ENCODE measurements around the gene GALR1.
"Not testable (repeated sequence)": the region's sequence is repeated elsewhere in the genome, so short reads cannot be mapped to it uniquely, and the experiment has no call there.

The GALR1 gene, protein sequence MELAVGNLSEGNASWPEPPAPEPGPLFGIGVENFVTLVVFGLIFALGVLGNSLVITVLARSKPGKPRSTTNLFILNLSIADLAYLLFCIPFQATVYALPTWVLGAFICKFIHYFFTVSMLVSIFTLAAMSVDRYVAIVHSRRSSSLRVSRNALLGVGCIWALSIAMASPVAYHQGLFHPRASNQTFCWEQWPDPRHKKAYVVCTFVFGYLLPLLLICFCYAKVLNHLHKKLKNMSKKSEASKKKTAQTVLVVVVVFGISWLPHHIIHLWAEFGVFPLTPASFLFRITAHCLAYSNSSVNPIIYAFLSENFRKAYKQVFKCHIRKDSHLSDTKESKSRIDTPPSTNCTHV

DNA sequence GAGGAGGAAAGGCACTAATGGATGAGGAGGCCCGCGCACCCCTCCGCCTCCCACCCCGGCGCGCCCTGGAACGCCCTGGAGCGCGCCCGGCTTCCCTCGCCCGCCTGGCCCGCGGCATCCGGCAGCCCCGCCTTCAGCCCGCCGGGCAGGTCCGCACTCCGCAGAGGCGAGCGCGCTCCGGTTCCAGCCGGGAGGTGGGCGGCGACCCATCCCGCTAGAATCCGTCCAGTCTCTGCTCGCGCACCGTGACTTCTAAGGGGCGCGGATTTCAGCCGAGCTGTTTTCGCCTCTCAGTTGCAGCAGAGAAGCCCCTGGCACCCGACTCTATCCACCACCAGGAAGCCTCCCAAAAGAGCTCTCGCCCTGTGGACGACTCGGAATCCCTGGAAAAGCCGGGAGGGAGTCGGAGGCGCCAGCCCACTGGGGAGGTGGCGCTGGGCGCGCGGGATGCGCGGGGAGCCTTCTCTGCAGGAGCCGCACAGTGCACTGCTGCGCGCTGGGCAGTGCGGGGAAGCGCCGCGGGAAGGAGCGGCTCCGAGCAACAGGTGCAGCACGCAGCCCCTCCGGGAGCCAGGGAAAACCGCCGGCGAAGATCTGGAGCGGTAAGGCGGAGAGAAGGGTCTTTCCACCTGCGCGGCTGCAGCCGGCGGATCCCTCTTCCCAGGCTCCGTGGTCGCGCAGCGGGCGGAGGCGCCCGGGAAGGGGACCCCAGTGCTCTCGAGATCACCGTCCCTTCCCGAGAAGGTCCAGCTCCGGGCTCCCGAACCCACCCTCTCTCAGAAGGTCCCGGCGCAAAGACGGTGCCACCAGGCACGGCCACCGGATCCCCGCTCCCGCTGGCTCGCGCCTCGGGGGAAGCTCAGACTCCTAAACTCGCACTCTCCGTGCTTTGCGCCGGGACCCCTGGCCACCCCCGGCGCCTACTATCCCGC lies at the start of gene GALR1:
Gene GALR1 (plus strand): TSS at position 280 of the 932 bp plus-strand sequence. CDS start 701 bp downstream, outside the sequence.
- FAIRE-seq: no peak
- no peak for DNase-seq (ENCODE audit: extremely low spot score, insufficient read length, low read depth)

- FAIRE-seq (no peak), DNase-seq (ENCODE audit: extremely low spot score, insufficient read length, low read depth) (no peak)
Observed at GRCh38 chr18:77201506-77201905, 48.1 kb upstream of the GALR1 start.

DNA sequence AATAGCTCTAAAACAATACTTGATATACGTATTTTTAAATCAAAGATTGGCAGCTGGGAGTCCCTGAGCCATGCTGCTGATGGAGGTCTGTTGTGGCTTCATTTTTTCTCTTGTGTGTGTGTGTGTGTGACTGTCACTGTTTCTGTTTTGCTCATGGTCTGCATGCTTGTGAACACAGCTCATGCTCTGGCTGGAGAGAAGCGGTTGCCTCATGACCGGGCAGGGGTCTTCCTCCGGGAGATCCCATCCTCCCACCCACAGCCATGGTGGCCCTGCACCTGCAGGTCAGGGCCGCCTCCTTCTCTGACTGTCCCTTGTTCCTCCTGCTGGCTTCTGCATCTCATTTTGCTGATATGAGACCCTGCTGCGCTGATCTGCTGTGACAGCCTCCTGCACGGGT lies 47.3 kb upstream of the GALR1 start:
- FAIRE-seq: no peak
- no peak for DNase-seq (ENCODE audit: extremely low spot score, insufficient read length, low read depth)

- FAIRE-seq (no peak), DNase-seq (ENCODE audit: extremely low spot score, insufficient read length, low read depth) (no peak)
Observed at GRCh38 chr18:77203071-77203470, 46.6 kb upstream of the GALR1 start.

- FAIRE-seq (no peak), DNase-seq (ENCODE audit: extremely low spot score, insufficient read length, low read depth) (no peak)
Observed at GRCh38 chr18:77203851-77204250, 45.8 kb upstream of the GALR1 start.

DNA sequence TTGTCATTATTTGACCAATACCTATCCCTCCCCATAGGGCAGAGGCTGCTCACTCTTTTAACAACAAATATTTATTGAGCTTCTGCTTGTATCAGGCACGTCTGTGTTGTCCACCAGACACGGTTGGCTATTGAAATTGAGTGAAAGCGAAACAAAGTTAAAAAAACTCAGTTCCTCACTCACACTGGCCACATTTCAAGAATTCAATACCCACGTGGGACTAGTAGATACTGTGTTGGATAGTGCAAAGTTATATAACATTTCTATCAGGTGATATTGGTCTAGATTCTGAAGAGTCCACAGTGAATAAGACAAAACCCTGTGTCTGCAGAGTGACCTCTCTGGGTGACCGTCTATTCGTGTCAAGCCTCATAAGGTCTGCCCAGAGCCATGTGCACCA lies 43.9 kb upstream of the GALR1 start:
- FAIRE-seq: no peak
- no peak for DNase-seq (ENCODE audit: extremely low spot score, insufficient read length, low read depth)

DNA sequence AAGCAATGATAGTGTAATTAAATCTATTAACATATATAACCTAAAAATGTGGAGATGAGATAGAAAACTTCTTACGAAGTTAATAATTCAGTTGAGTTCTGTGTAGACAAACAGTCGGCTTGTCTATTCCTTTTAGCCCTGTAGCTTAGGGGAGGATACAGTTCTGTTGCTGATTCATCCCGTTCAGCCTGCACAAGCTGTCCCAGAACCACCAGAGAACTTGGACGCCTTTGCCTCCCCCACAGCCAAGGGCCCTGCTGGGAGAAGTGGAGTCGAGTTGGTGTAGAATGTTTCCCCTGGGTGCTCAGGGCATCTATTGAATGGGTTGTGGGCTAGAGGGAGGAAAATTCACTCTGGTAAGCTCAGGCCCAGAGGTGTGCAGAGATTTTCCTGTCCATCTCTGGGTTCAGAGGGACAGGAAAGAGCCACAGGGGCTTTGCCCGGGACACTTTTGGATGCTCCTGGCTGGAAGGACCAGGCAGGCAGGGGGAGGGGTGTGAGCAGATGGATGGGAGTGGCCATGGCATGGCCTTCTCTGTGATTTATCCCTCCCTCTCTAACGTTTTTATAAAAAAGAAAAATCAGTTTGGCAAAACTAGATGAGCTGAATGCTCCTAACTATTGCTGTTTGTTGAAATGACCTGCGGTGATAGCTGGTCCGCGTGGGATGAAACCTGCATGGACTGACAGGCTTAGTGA lies 42.8 kb upstream of the GALR1 start:
- no peak for FAIRE-seq

DNA sequence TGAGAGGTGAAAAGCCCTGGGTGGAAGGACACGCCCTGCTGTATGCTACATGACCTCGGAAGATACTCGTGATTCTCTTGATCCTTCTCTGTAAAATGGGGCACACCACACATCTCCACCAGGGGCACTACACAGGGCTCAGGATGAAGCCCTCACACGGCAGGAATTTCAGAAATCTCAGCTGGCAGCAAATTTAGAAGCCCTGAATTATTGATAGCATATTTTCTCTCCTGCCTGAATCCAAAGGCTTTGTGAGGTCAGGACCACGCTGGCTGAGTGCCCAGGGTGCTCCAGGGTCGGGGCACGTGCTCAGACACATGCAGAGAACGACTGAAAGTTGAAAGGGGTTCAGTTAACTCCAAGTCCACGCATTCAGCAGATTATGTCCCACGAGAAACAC lies 42.1 kb upstream of the GALR1 start:
- DNase-seq (ENCODE audit: extremely low spot score, insufficient read length, low read depth): peak; percentile 18

More for the DNA sequence above, 42.8 kb upstream of the GALR1 start:
- no peak for DNase-seq (ENCODE audit: extremely low spot score, insufficient read length, low read depth)

DNA sequence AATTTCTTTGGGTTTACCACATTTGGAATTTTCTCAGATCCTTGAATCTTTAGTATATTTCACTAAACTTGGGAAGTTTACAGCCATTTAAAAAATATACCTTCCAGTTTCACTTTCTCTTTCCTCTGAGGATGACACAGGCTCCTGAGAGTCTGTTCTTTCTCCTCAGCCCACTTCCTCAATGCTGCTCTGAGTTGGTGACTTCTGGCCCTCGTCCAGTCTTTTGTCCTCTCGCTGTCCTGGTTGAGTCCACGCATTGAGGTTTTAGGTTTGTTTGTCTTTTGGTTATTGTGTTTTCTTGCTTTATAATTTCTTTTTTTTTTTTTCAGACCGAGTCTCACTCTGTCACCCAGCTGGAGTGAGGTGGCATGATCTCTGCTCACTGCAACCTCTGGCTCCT lies 40.7 kb upstream of the GALR1 start:
- DNase-seq (ENCODE audit: extremely low spot score, insufficient read length, low read depth) (peak; percentile 45), FAIRE-seq (peak; percentile 88)

More for the DNA sequence above, 42.1 kb upstream of the GALR1 start:
- FAIRE-seq: peak; percentile 29

DNA sequence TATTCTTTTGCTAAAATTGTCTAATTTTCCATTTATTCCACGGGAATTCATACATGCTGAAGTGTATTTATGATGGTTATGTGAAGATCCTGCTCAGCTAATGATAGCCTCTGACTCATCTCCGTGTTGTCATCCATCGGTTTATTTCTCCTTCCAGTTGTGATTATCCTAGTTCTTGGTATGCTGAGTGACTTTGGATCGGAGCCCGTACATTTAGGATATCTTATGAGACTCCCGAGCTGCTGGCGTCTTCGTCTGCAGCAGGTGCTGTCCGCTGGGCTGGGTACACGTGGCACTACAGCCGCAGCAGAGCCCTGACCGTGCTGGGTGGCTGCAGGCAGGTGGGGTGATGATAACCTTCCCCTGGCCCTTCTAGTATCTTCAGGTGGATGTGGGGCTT lies 40.1 kb upstream of the GALR1 start:
- FAIRE-seq: no peak

DNA sequence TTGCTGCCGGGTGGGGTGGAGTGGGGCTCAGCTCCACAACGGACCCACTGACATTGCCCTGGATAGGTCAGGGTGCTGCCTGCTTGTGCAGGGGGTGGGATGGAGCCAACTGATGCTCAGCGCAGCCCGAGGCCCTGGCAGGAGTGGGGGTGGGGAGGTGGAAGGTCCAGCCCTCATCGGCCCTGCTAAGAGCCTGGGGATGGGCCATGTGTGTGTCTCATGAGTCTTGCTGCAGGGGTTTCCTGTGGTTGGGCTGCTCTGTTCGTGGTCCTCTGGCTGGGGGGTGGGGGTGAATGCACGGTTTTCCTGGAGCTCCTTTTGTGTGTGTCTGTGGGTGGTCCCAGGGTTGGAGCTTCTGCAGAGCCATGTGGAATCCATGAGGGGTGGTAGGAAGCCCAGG lies 39.4 kb upstream of the GALR1 start:
- FAIRE-seq (no peak), DNase-seq (ENCODE audit: extremely low spot score, insufficient read length, low read depth) (no peak)

More for the DNA sequence above, 40.1 kb upstream of the GALR1 start:
- DNase-seq (ENCODE audit: extremely low spot score, insufficient read length, low read depth): no peak

- no peak for DNase-seq (ENCODE audit: extremely low spot score, insufficient read length, low read depth)
- FAIRE-seq: no peak
Observed at GRCh38 chr18:77218642-77219041, 31.0 kb upstream of the GALR1 start.

DNA sequence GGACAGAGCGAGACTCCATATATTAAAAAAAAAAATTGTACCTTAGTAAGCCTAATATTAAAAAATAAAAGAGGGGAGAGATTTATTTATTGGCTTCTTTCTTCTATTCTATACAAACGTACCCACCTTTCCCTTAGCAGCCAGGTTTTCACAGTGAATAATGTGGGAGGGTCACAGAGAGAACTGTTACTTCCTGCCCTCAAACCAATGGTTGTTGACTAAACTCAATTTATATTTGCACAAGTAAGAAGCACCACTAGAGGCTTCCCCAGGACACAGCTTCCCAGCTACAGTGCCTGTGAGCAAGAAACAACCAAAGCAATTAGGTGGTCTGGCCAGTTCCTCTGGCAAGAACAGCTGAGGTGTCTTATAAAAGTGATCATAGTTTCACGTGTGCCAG lies 28.9 kb upstream of the GALR1 start:
- no peak for FAIRE-seq
- no peak for DNase-seq (ENCODE audit: extremely low spot score, insufficient read length, low read depth)

GRCh38 chr18:77222464-77222863 lies 27.2 kb upstream of the GALR1 start:
- FAIRE-seq (no peak), DNase-seq (ENCODE audit: extremely low spot score, insufficient read length, low read depth) (no peak)

- DNase-seq (ENCODE audit: extremely low spot score, insufficient read length, low read depth) (no peak), FAIRE-seq (no peak)
Observed at GRCh38 chr18:77223221-77223639, 26.4 kb upstream of the GALR1 start.

DNA sequence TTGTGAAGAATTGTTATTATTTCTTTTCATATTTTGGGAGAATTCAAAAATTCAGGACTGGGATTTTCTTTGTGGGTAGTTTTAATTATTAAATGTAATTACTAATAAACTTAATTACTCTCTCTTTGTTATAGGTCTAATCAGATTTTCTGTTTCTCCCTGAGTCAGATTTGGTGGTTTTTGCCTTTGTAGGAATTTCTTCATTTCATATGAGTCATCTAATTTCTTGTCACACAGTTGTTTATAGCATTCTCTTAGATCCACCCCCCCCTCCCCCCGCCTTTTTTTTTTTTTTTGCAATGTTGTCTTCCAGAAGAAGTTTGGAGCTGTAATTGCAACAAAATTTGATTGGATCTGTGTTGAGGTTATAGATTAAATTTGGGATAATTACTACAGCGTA lies 26.0 kb upstream of the GALR1 start:
- FAIRE-seq: no peak
- DNase-seq (ENCODE audit: extremely low spot score, insufficient read length, low read depth): no peak

DNA sequence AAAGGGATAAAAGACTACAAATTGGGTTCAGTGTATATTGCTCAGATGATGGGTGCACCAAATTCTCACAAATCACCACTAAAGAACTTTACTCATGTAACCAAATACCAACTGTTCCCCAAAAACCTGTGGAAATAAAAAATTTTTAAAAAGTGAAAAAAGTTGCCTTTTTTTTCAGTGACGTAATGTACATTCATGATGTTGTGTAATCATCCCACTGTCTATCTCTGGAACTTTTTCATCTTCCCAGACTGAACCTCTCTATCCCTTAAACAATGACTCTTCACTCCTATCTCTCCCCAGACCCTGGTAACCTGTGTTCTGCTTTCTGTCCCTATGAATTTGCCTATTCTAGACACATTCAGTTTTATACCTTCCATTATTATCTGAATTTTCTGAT lies 19.0 kb upstream of the GALR1 start:
- FAIRE-seq: no peak
- no peak for DNase-seq (ENCODE audit: extremely low spot score, insufficient read length, low read depth)

- FAIRE-seq: no peak
Observed at GRCh38 chr18:77234504-77235365, 14.9 kb upstream of the GALR1 start.

GRCh38 chr18:77239285-77239684 lies 10.4 kb upstream of the GALR1 start:
- not testable (repeated sequence) for FAIRE-seq; DNase-seq (ENCODE audit: extremely low spot score, insufficient read length, low read depth)

More at GRCh38 chr18:77234504-77235365, 14.9 kb upstream of the GALR1 start:
- no peak for DNase-seq (ENCODE audit: extremely low spot score, insufficient read length, low read depth)
